ENCODE results near the gene AIG1.
"Not testable (repeated sequence)": the region's sequence is repeated elsewhere in the genome, so short reads cannot be mapped to it uniquely, and the experiment has no call there.

The AIG1 gene

GRCh38 chr6:143283887-143284645, 223.4 kb downstream of the AIG1 start:
- no peak for DNase-seq

GRCh38 chr6:143286251-143286795, 225.6 kb downstream of the AIG1 start:
- DNase-seq, result no peak

GRCh38 chr6:143288923-143289322, 228.2 kb downstream of the AIG1 start:
- no peak for DNase-seq

- DNase-seq, result no peak
These were observed 229.5 kb downstream of the AIG1 start for GRCh38 chr6:143290206-143290605.

- DNase-seq, result no peak
These were observed 232.8 kb downstream of the AIG1 start for GRCh38 chr6:143293523-143293922.

GRCh38 chr6:143294265-143294860, 233.7 kb downstream of the AIG1 start:
- no peak for DNase-seq

- DNase-seq, result no peak
These were observed 235.2 kb downstream of the AIG1 start for GRCh38 chr6:143295932-143296331.

GRCh38 chr6:143298071-143298470, 237.4 kb downstream of the AIG1 start:
- DNase-seq, result no peak

GRCh38 chr6:143299253-143300166, 238.8 kb downstream of the AIG1 start:
- DNase-seq, result no peak

GRCh38 chr6:143301188-143301587, 240.5 kb downstream of the AIG1 start:
- DNase-seq, result no peak

- not testable (repeated sequence) for DNase-seq
These were observed 247.1 kb downstream of the AIG1 start for GRCh38 chr6:143307760-143308159.

- DNase-seq, result no peak
These were observed 252.5 kb downstream of the AIG1 start for GRCh38 chr6:143313163-143313562.

- DNase-seq, result no peak
These were observed 260.9 kb downstream of the AIG1 start for GRCh38 chr6:143321491-143322086.

GRCh38 chr6:143322386-143322785, 261.7 kb downstream of the AIG1 start:
- DNase-seq, result no peak

- peak; percentile 5 to 13 for DNase-seq
These were observed 263.2 kb downstream of the AIG1 start for GRCh38 chr6:143323729-143324470.

- no peak for DNase-seq
These were observed 264.9 kb downstream of the AIG1 start for GRCh38 chr6:143325379-143326140.

GRCh38 chr6:143328876-143329275, 268.2 kb downstream of the AIG1 start:
- no peak for DNase-seq

- DNase-seq, result no peak
These were observed 268.6 kb downstream of the AIG1 start for GRCh38 chr6:143329323-143329722.

GRCh38 chr6:143331362-143331761, 270.7 kb downstream of the AIG1 start:
- no peak for DNase-seq

- DNase-seq, result no peak
These were observed 271.6 kb downstream of the AIG1 start for GRCh38 chr6:143332153-143332845.

Measured in inflammatory macrophage (primary cell).